ENCODE results near the gene CD177.
"Not testable (repeated sequence)": the region's sequence is repeated elsewhere in the genome, so short reads cannot be mapped to it uniquely, and the experiment has no call there.

The CD177 gene

GRCh38 chr19:43332058-43332922 lies 21.2 kb upstream of the CD177 start:
- DNase-seq, result no peak

GRCh38 chr19:43336508-43336907 lies 17.0 kb upstream of the CD177 start:
- DNase-seq, result not testable (repeated sequence)

DNA sequence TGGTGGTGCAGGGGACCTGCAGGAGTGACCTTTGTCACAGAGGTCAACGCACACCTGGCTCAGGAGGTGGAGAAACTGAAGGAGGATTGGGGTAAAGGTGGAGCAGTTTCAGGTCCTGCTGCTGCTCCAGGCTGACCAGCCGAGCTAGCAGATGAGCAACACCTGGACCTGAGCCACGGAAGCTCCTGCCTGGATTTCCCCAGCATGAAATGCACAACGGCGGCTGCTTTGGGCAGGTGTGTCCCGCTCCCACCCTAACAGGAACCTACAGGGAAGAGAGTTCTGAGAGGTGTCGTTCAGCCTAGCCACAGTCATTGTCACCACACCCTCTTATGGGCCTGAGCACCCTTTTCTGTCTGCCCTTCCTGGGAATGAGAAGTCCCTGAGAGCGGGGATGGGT lies 15.7 kb upstream of the CD177 start:
- DNase-seq, result peak; percentile 60

GRCh38 chr19:43338530-43338929 lies 15.0 kb upstream of the CD177 start:
- no peak for DNase-seq

DNA sequence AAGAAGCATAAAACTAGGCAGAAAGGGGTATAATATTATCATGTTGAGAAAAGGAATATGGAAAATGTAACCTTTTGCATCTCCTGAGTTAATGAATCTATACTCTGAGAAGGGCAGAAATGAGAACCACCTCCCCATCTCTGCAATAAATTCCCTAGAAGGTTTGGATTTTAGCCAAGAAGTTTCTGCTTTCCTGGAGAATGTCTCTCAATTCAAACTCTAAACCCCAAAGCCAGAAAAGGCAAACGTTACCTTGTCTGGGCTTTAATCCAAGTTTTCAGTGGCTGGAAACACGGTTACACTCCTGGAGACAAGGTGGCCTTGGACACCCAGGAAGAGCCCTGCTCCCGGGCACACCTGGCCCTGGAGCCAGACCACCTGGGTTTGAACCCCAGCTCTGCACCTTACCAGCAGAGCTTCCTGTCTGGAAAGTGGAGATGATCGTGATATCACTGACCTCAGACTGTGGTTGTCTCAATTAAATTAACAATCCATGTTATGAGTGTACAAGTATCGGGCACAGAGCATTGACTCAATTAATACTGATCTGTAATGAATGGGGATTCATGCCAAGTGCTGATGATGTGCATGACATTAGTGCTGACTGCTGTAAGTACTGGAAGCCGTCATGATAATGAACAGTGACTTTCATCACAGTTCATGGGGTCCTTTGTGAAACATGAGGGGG lies 14.1 kb upstream of the CD177 start:
- DNase-seq, result not testable (repeated sequence)

- not testable (repeated sequence) for DNase-seq
Observed at GRCh38 chr19:43340101-43340500, 13.4 kb upstream of the CD177 start.

GRCh38 chr19:43341098-43341497 lies 12.4 kb upstream of the CD177 start:
- not testable (repeated sequence) for DNase-seq

DNA sequence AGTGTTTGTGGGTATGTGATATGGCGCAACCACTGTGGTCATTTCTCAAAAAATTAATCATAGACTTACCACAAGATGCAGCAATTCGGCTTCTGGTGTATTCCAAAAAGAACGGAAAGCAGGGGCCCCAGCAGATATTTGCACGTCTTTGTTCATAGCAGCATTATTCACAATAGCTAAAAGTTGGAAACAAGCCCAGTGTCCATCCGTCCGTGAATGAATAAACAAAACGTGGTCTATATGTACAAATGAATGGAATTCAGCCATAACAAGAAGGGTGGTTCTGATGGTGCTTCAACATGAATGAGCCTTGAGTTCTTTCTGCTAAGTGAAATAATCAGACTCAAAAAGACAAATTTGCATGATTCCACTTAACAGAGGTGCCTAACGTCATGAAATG lies 11.4 kb upstream of the CD177 start:
- DNase-seq, result peak; percentile 92

DNA sequence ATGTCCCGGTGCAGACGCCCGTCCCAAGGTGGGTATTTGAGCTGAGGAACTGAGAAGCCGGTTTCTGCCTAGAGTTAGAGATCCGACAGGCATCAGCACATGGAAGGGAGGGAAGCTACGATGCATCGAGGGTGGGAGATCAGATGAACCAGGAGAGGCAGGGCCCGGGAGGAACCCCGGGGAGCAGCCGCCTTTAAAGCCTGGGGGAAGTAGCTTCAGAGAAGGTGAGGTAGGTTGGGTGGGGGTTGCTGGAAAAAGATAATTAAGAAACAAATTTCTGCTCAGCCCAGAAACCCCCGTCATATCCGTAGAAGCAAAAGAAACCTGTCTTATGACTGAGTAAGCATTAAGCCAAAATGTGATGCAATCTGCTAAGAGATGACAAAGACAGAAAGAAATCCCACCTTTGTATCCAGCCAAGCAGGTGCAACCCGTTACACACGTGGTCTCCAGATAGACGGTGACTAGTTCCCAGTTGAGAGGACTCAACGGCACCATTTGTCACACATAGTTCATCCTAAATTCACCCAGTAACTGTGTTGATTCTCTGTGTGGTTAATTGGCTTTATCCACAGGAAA lies 9.1 kb upstream of the CD177 start:
- DNase-seq, result not testable (repeated sequence)

GRCh38 chr19:43349813-43350212 lies 3.7 kb upstream of the CD177 start:
- not testable (repeated sequence) for DNase-seq

DNA sequence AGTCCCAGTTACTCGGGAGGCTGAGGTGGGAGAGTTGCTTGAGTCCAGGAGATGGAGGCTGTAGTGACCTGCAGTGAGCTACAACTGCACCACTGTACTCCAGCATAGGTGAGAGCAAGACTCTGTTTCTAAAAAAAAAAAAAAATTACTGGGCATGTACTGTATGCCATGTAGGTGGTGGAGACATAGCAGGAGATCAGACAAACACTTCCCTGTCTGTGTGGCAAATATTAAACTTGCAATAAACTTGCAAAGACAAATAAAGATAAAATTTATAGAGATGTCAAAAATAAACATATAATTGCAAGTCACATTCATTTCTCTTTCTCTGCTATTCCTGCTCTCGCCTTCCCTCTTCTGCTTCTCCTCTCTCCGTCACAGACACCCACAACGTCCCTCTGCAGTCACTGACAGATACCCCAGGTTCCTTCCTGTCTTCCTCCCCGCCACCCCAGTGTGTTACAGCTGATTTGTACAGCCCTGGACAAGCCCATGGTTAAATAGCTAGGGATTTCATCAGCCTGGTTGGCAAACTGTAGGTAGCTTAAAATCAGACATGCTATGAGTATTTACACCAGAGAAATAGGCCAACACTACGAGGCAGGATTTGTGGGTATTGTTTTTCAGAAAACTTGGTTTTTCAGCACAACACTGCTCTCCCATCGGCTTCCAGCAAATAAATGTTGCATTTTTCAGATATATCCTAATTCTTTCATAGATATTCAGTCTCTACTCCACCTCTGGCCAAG lies 1.3 kb upstream of the CD177 start:
- DNase-seq, result no peak

- peak; percentile 19 for DNase-seq
Observed at GRCh38 chr19:43354305-43354627, 780 bp downstream of the CD177 start.

GRCh38 chr19:43356749-43357148 lies 3.3 kb downstream of the CD177 start:
- DNase-seq, result not testable (repeated sequence)

DNA sequence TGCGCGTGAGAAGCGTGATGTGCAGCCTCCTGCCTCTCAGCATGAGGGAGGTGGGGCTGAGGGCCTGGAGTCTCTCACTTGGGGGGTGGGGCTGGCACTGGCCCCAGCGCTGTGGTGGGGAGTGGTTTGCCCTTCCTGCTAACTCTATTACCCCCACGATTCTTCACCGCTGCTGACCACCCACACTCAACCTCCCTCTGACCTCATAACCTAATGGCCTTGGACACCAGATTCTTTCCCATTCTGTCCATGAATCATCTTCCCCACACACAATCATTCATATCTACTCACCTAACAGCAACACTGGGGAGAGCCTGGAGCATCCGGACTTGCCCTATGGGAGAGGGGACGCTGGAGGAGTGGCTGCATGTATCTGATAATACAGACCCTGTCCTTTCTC lies 8.7 kb downstream of the CD177 start:
- DNase-seq, result no peak

DNA sequence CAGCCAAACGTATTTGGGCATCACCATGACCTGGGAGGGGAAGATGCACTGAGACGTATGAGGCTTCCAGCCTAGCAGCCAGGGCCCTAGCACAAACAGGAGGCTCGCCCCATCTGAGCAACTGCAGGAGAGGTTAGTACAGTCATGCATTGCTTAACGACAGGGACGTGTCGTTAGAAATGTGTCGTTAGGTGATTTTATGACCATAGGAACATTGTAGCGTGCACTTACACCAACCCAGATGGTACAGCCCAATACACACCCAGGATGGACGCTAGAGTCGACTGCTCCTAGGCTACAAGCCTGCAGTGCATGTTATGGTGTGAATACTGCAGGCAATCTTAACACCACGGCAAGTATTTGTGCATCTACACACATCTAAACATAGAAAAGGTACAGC lies 9.3 kb downstream of the CD177 start:
- no peak for DNase-seq

GRCh38 chr19:43365677-43366076 lies 12.2 kb downstream of the CD177 start:
- DNase-seq, result not testable (repeated sequence)

GRCh38 chr19:43367822-43368221 lies 14.3 kb downstream of the CD177 start:
- DNase-seq, result no peak

- DNase-seq, result peak; percentile 80
Observed at GRCh38 chr19:43368897-43369296, 15.4 kb downstream of the CD177 start.

DNA sequence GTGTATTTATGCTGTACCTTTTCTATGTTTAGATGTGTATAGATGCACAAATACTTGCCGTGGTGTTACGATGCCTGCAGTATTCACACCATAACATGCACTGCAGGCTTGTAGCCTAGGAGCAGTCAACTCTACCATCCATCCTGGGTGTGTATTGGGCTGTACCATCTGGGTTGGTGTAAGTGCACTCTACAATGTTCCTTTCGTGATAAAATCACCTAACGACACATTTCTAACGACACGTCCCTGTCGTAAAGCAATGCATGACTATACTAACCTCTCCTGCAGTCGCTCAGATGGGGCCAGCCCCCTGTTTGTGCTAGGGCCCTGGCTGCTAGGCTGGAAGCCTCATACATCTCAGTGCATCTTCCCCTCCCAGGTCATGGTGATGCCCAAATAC lies 18.4 kb downstream of the CD177 start:
- no peak for DNase-seq

- DNase-seq, result no peak
Observed at GRCh38 chr19:43372462-43372861, 19.0 kb downstream of the CD177 start.

DNA sequence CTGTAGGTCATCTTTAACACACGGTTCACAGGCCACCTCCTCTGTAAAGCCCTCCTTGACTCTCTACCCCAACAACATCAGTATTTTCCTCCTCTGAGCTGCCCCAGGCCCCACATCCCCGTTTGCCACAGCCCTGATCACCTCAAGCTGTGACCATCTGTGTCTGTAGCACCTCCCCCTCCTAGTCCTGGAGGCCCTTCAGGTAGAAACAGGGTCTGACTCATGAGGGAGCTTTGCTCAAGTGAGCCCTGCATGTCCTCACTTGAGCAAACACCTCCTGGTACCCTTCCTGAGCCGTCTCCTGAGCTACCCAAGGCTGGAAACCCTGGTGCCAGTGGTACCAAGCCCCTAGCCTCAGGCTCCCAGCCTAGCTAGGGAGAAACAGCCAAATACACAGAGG lies 24.1 kb downstream of the CD177 start:
- DNase-seq, result not testable (repeated sequence)

- no peak for DNase-seq
Observed at GRCh38 chr19:43380008-43380407, 26.5 kb downstream of the CD177 start.

DNA sequence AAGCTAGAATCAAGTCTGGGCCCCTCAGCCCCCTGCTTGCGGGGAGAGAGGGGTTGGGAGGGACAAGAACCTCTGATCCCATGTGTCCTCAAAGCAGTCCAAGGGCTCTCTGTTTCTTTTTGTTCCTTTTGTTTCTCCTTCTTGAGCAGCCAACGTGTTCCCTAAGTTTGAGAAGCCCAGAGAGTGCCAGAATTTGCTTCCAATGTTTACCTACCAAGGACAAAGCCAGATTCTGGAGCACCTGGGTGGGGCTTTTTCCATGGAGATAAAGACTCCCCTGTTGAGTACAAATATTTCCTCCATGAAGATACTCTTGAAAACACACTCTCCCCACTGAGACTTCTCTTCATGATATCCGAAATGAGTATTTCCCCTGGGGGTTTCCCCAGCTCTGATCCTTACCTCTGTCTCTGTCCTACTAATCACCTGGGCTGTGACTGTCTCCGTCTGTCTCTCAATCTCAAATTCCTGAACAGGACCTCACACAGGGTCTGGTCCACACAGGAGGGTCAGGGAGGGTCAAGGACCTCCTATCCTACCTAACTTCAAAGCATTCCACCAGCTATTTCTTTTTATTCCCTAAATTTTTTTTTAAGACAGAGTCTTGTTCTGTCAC lies 27.4 kb downstream of the CD177 start:
- no peak for DNase-seq

Data from DMS53 (cell line).